Measurements from ENCODE around the gene SYMPK. TPM values are rescaled to one million over a fixed set of nuclear protein-coding genes. Genes with fewer than 3 reads are reported as not detected.

Gene SYMPK
- total RNA-seq, 1 donor from 2014 or later, result 114 TPM

DNA sequence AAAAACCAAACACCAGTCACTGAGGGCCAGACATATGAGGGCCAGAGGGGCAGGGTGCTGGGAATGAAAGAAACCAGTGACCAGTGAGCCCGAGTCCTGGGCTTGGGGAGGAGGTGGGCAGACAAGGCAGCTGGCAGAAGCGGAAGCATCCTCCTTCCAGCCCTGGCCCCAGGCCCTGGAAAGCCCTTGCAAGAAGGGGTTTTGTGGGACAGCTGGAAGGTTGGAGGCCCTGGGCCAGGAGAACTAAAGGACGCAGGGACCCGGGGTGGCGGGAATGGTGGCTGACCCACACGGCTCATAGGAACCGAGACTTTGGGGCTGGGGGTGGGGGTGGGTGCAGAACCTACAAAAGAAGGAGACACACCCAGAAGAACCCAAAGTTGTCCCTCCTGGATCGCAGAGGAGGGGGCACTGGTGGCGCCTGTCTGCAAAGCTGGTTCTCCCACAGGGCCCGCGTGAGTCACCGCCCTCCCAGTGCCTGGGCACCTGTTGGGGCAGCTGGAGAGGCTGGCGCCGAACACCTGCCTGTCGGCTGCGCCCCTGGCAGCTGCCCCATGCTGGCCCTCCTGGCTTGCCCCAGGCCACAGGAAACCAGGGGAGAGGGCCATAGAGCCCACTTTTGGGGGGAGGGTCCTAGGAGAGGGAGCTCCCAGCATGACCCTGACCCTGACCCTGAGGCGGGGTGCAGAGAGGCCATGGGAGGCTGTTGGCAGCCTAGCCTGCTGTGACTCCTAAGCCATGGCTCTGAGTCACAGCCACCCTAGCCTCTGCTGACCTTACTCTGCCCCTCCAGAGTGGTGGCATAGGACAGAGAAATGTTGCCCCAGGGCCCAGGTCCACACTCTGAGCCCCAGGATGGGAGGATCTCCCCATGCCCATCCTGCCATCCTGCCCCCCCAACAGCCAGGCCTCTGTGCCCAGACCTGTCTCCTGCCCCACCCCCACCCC is 81.5 kb downstream of the SYMPK start:
- TF ChIP-seq, protein P1, sequence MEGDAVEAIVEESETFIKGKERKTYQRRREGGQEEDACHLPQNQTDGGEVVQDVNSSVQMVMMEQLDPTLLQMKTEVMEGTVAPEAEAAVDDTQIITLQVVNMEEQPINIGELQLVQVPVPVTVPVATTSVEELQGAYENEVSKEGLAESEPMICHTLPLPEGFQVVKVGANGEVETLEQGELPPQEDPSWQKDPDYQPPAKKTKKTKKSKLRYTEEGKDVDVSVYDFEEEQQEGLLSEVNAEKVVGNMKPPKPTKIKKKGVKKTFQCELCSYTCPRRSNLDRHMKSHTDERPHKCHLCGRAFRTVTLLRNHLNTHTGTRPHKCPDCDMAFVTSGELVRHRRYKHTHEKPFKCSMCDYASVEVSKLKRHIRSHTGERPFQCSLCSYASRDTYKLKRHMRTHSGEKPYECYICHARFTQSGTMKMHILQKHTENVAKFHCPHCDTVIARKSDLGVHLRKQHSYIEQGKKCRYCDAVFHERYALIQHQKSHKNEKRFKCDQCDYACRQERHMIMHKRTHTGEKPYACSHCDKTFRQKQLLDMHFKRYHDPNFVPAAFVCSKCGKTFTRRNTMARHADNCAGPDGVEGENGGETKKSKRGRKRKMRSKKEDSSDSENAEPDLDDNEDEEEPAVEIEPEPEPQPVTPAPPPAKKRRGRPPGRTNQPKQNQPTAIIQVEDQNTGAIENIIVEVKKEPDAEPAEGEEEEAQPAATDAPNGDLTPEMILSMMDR (IDR thresholded peaks at IDR 0.05; ENCODE audit: unreplicated experiment), result no peak
- H3K9me3 Mint-ChIP-seq (ENCODE audit: low read depth), result no peaks in the 10 kb centered on the region
- H3K4me3 Mint-ChIP-seq (ENCODE audit: low read depth), result no peak overlapping the region
- peaks cover 20% of the 10 kb centered on the region for H3K36me3 Mint-ChIP-seq (ENCODE audit: insufficient read depth)
- no peak overlapping the region for H3K27ac Mint-ChIP-seq
- DNase-seq (ENCODE audit: low spot score, unreplicated experiment), result no peak
- peaks cover 12% of the 10 kb centered on the region for H3K4me1 Mint-ChIP-seq (ENCODE audit: low read depth)
- H3K27me3 Mint-ChIP-seq, result no peaks in the 10 kb centered on the region

DNA sequence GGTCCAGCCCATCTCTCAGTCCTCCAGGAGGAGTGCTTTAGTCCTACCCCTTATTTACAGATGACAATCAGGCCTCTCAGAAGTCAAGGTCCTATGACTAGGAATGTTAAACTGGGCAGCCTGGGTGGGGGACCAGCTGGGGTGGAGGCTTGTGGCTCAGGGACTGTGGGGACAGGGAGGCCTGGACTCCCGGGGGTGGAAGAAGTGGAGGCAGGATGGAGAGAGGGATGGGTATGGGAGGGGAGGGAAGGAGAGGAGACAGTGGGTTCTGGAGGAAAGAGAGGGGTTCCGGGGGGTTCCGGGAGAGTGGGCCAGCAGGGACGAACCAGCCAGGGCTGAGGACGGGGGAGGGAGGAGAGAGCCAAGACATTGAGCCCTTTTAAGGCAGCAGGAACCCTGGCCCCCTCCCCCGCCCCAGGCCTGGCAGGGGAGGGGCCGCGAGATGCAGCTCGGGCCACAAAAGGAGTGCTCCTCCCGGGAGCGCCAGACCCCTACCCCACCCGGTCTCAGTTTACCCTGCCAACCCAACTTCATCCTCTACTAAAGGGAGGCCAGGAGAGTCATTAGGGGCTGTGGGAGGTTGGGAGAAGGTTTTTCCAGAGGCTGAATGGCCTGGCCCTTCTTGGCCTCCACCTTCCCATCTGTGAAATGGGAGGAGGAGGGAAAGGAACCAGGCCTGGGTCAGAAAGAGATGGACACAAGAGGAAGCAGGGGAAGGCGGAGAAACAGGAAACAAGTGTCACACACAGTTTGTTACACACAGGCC is 82.3 kb downstream of the SYMPK start:
- H3K4me3 Mint-ChIP-seq (ENCODE audit: low read depth), result no peak overlapping the region
- no peaks in the 10 kb centered on the region for H3K9me3 Mint-ChIP-seq (ENCODE audit: low read depth)
- H3K4me1 Mint-ChIP-seq (ENCODE audit: low read depth), result peaks cover 12% of the 10 kb centered on the region
- TF ChIP-seq, protein P1 (IDR thresholded peaks at IDR 0.05; ENCODE audit: unreplicated experiment), result no peak
- peaks cover 17% of the 10 kb centered on the region for H3K36me3 Mint-ChIP-seq (ENCODE audit: insufficient read depth)
- no peak overlapping the region for H3K27ac Mint-ChIP-seq
- DNase-seq (ENCODE audit: low spot score, unreplicated experiment), result no peak
- H3K27me3 Mint-ChIP-seq, result no peaks in the 10 kb centered on the region

DNA sequence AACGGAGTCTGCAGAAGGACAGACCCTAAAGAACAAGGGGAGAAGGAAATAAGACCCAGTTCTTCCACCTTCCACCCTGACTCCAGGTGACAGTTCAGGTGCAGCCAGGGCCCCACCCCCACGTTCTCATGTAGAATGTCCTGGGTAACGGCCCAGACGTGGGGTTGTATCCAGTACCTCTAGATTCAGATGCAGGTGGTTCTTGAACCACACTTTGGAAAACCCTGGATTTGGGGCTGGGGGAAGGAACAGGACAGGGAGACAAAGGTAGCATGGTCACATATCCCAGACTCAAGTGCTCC is 82.8 kb downstream of the SYMPK start:
- H3K36me3 Mint-ChIP-seq (ENCODE audit: insufficient read depth), result peaks cover 17% of the 10 kb centered on the region

DNA sequence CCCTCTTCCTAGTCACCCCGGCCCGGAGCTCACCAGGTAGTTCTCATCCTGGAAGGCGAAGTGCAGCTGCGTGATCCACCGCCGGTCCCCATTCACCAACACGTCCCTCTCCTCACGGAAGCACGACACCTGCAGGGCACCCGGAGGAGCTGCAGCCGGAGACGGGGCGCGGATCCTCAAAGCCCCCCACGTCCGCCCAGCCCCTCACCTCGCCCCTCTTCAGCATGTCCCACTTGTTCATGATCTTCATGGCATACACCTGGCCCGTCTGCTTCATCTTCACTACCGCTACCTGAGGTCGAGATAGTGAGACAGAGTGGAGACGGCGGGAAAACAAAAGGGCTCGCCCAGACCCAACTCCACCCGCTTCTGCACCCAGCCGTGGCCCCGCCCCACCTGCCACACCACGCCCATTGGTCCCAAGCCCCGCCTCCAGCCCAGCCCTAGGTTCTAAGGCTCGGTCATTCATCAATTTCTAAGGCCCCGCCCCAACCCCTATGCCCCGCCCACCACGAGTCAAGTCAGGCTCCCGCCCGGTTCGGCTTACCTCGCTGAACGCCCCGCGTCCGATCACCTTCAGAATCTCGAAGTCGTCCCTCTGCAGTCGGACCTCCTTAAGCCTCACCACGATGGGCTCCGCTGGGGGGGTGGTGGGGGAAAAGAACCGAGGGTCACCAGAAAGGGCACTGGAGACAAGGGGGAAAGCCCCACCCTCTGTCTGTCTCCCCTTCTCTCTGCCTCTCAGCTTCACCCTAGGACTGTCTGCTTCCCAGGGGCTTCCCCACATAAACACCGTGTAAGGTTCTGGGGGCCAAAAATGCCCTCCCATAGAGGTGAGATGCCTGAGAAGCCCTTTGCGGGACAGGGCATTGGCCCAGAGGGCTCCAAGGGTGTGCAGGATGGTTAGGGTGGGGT is 83.5 kb downstream of the SYMPK start:
- H3K36me3 Mint-ChIP-seq (ENCODE audit: insufficient read depth), result peaks cover 22% of the 10 kb centered on the region
- no peaks in the 10 kb centered on the region for H3K27me3 Mint-ChIP-seq
- H3K9me3 Mint-ChIP-seq (ENCODE audit: low read depth), result no peaks in the 10 kb centered on the region
- H3K4me1 Mint-ChIP-seq (ENCODE audit: low read depth), result peaks cover 12% of the 10 kb centered on the region
- DNase-seq (ENCODE audit: low spot score, unreplicated experiment), result peak; percentile 70
- peak overlapping the region; percentile 79 for H3K27ac Mint-ChIP-seq
- TF ChIP-seq, protein P1 (IDR thresholded peaks at IDR 0.05; ENCODE audit: unreplicated experiment), result peak; percentile 69
- peak overlapping the region; percentile 63 for H3K4me3 Mint-ChIP-seq (ENCODE audit: low read depth)

More for the DNA sequence above, 82.8 kb downstream of the SYMPK start:
- H3K9me3 Mint-ChIP-seq (ENCODE audit: low read depth), result no peaks in the 10 kb centered on the region
- peaks cover 12% of the 10 kb centered on the region for H3K4me1 Mint-ChIP-seq (ENCODE audit: low read depth)
- H3K27ac Mint-ChIP-seq, result no peak overlapping the region
- no peaks in the 10 kb centered on the region for H3K27me3 Mint-ChIP-seq
- H3K4me3 Mint-ChIP-seq (ENCODE audit: low read depth), result no peak overlapping the region
- DNase-seq (ENCODE audit: low spot score, unreplicated experiment), result no peak
- TF ChIP-seq, protein P1 (IDR thresholded peaks at IDR 0.05; ENCODE audit: unreplicated experiment), result no peak

Measured in progenitor cell of endocrine pancreas (in vitro differentiated cells).